DND-41 (cell line): ENCODE measurements around the gene SRD5A1.

ENCODE experiments used
- CTCF ChIP-seq: IDR thresholded peaks from 2 replicates; pipeline ENCODE4 v1.5.1; 2012; ENCODE audit warnings: borderline replicate concordance, low read length, moderate library complexity, mild to moderate bottlenecking; ENCODE audit not compliant: poor library complexity, severe bottlenecking; ENCODE audit errors: extremely low read depth
- EZH2 ChIP-seq: IDR thresholded peaks from 3 replicates; pipeline ENCODE4 v1.6.1; 2012; ENCODE audit warnings: borderline replicate concordance, low read depth, mild to moderate bottlenecking, moderate library complexity, low read length, inconsistent platforms; ENCODE audit not compliant: severe bottlenecking

- TF ChIP-seq EZH2 (no peak), CTCF (no peak)
Observed at GRCh38 chr5:6686915-6687409, 53.7 kb downstream of the SRD5A1 start.
